SU-DHL-6 (cell line): ENCODE results near the gene NEGR1.

Experiments
- H2AFZ ChIP-seq: fragments of 200-600 bp; sonication (generic); 2 replicates; pipeline ENCODE4 v1.6.1; 2014; ENCODE audit warnings: low read depth, mild to moderate bottlenecking, moderate library complexity, mixed read lengths, antibody characterized with exemption, low read length; ENCODE audit not compliant: severe bottlenecking
- H3F3A ChIP-seq: fragments of 200-600 bp; shearing (Covaris generic); 2 replicates; pipeline ENCODE4 v1.6.0; 2016; ENCODE audit warnings: antibody characterized with exemption, mild to moderate bottlenecking; ENCODE audit not compliant: insufficient read depth
- H3K27ac ChIP-seq: fragments of 200-600 bp; sonication (generic); 2 replicates; pipeline ENCODE4 v1.5.1; 2016; ENCODE audit warnings: low read depth, mild to moderate bottlenecking, low read length, moderate library complexity, mixed read lengths
- H3K27me3 ChIP-seq: fragments of 200-600 bp; sonication (generic), shearing (Covaris generic); 2 replicates; pipeline ENCODE4 v1.6.0; 2014; ENCODE audit warnings: mild to moderate bottlenecking, low read length
- H3K36me3 ChIP-seq: fragments of 200-600 bp; sonication (generic); 2 replicates; pipeline ENCODE4 v1.6.1; 2014; ENCODE audit warnings: mild to moderate bottlenecking, low read length, mixed read lengths
- H3K4me2 ChIP-seq: fragments of 300-600, 200-600 bp; shearing (Covaris generic), sonication (generic); 2 replicates; pipeline ENCODE4 v1.6.0; 2014; ENCODE audit warnings: low read length, low read depth, mild to moderate bottlenecking; ENCODE audit not compliant: poor library complexity, severe bottlenecking
- H3K4me3 ChIP-seq: fragments of 200-600 bp; sonication (generic); 2 replicates; pipeline ENCODE4 v1.5.1; 2014; ENCODE audit warnings: antibody characterized with exemption, low read length, mild to moderate bottlenecking, mixed read lengths; ENCODE audit not compliant: insufficient read depth, poor library complexity, severe bottlenecking
- H3K79me2 ChIP-seq: fragments of 200-600 bp; sonication (generic); 2 replicates; pipeline ENCODE4 v1.6.1; 2014; ENCODE audit warnings: mild to moderate bottlenecking, low read length, moderate library complexity; ENCODE audit not compliant: insufficient read depth
- H3K9ac ChIP-seq: fragments of 200-600 bp; sonication (generic); 2 replicates; pipeline ENCODE4 v1.7.0; 2014; ENCODE audit warnings: mild to moderate bottlenecking, low read length
- H3K9me2 ChIP-seq: fragments of 200-600 bp; sonication (generic); replicated peaks from 2 replicates; pipeline ENCODE4 v1.6.1; 2014; ENCODE audit warnings: low read length; ENCODE audit not compliant: insufficient read depth
- H3K9me3 ChIP-seq: fragments of 200-600 bp; sonication (generic); 2 replicates; pipeline ENCODE4 v1.6.1; 2014; ENCODE audit warnings: low read length, mixed read lengths; ENCODE audit not compliant: insufficient read depth
- H4K20me1 ChIP-seq: fragments of 200-600 bp; sonication (generic); 2 replicates; pipeline ENCODE4 v1.6.1; 2014; ENCODE audit warnings: low read depth, mild to moderate bottlenecking, antibody characterized with exemption, low read length, moderate library complexity, mixed read lengths
- CTCF ChIP-seq: fragments of 200-600 bp; sonication (generic); IDR thresholded peaks from one replicate; pipeline ENCODE4 v1.5.1; 2017; ENCODE audit warnings: antibody characterized with exemption, mild to moderate bottlenecking, low read length, moderate library complexity; ENCODE audit not compliant: insufficient read depth, poor library complexity, severe bottlenecking
- EZH2phosphoT487 ChIP-seq: fragments of 200-600 bp; sonication (generic), shearing (Covaris generic); conservative IDR thresholded peaks from 2 replicates; pipeline ENCODE4 v1.6.1; 2018; ENCODE audit warnings: mild to moderate bottlenecking, antibody characterized with exemption, low read length, moderate library complexity, mixed read lengths

NEGR1 gene

GRCh38 chr1:72140222-72140621, 142.1 kb downstream of the NEGR1 start:
- Histone ChIP-seq H3K4me3 (no peak overlapping the region), H3F3A (no peaks in the 10 kb centered on the region), H3K9me2 (no peaks in the 10 kb centered on the region), H4K20me1 (no peaks in the 10 kb centered on the region), H3K9ac (no peak overlapping the region), H3K4me2 (no peak overlapping the region), H3K79me2 (no peaks in the 10 kb centered on the region), H3K9me3 (no peaks in the 10 kb centered on the region), H3K36me3 (no peaks in the 10 kb centered on the region), H2AFZ (no peak overlapping the region), H3K27ac (no peak overlapping the region), H3K27me3 (no peaks in the 10 kb centered on the region)
- TF ChIP-seq EZH2phosphoT487 (no peak), CTCF (no peak)

- Histone ChIP-seq H3K27me3 (no peaks in the 10 kb centered on the region), H3K9ac (no peak overlapping the region), H3K36me3 (no peaks in the 10 kb centered on the region), H3K9me3 (no peaks in the 10 kb centered on the region), H3K4me3 (no peak overlapping the region), H3K4me2 (no peak overlapping the region), H3K27ac (no peak overlapping the region), H3K9me2 (no peaks in the 10 kb centered on the region), H3F3A (no peaks in the 10 kb centered on the region), H3K79me2 (no peaks in the 10 kb centered on the region), H4K20me1 (no peaks in the 10 kb centered on the region), H2AFZ (no peak overlapping the region)
- no peak for TF ChIP-seq CTCF
- no peak for TF ChIP-seq EZH2phosphoT487
These were observed 144.7 kb downstream of the NEGR1 start for GRCh38 chr1:72137656-72138055.

- Histone ChIP-seq H3F3A (no peaks in the 10 kb centered on the region), H3K36me3 (no peaks in the 10 kb centered on the region), H3K79me2 (no peaks in the 10 kb centered on the region), H3K27ac (no peak overlapping the region), H3K4me3 (no peak overlapping the region), H2AFZ (no peak overlapping the region), H4K20me1 (no peaks in the 10 kb centered on the region), H3K9me2 (no peaks in the 10 kb centered on the region), H3K9me3 (no peaks in the 10 kb centered on the region), H3K9ac (no peak overlapping the region), H3K4me2 (no peak overlapping the region), H3K27me3 (no peaks in the 10 kb centered on the region)
- TF ChIP-seq EZH2phosphoT487 = no peak
- TF ChIP-seq CTCF = no peak
These were observed 152.5 kb downstream of the NEGR1 start for GRCh38 chr1:72129869-72130268.
